ENCODE measurements around the gene CYB5B. TPM values are rescaled to one million over a fixed set of nuclear protein-coding genes. Genes with fewer than 3 reads are reported as not detected.
"Not testable (repeated sequence)": the region's sequence is repeated elsewhere in the genome, so short reads cannot be mapped to it uniquely, and the experiment has no call there.

The CYB5B gene
- total RNA-seq, 1 donor from 2014 or later = 84.7 TPM

GRCh38 chr16:69410219-69410990, 14.0 kb upstream of the CYB5B start:
- DNase-seq (ENCODE audit: low spot score) = no peak

- no peak for DNase-seq (ENCODE audit: low spot score)
These were observed 13.1 kb upstream of the CYB5B start for GRCh38 chr16:69411064-69411985.

GRCh38 chr16:69412287-69412686, 12.1 kb upstream of the CYB5B start:
- DNase-seq (ENCODE audit: low spot score) = no peak

- DNase-seq (ENCODE audit: low spot score) = no peak
These were observed 11.3 kb upstream of the CYB5B start for GRCh38 chr16:69413045-69413664.

GRCh38 chr16:69417520-69418199, 6.8 kb upstream of the CYB5B start:
- DNase-seq (ENCODE audit: low spot score) = no peak

- no peak for DNase-seq (ENCODE audit: low spot score)
These were observed 4.5 kb upstream of the CYB5B start for GRCh38 chr16:69419956-69420355.

- no peak for DNase-seq (ENCODE audit: low spot score)
These were observed 1.2 kb upstream of the CYB5B start for GRCh38 chr16:69423189-69423588.

GRCh38 chr16:69424935-69425784, 741 bp downstream of the CYB5B start:
- no peak for DNase-seq (ENCODE audit: low spot score)

- no peak for DNase-seq (ENCODE audit: low spot score)
These were observed 4.2 kb downstream of the CYB5B start for GRCh38 chr16:69428652-69429051.

GRCh38 chr16:69429058-69429640, 4.7 kb downstream of the CYB5B start:
- not testable (repeated sequence) for DNase-seq (ENCODE audit: low spot score)

GRCh38 chr16:69431948-69432468, 7.6 kb downstream of the CYB5B start:
- DNase-seq (ENCODE audit: low spot score) = no peak

- DNase-seq (ENCODE audit: low spot score) = no peak
These were observed 9.6 kb downstream of the CYB5B start for GRCh38 chr16:69434066-69434465.

GRCh38 chr16:69435977-69436820, 11.8 kb downstream of the CYB5B start:
- DNase-seq (ENCODE audit: low spot score) = no peak

GRCh38 chr16:69436896-69437295, 12.5 kb downstream of the CYB5B start:
- DNase-seq (ENCODE audit: low spot score) = no peak

GRCh38 chr16:69438465-69438864, 14.0 kb downstream of the CYB5B start:
- DNase-seq (ENCODE audit: low spot score) = no peak

- no peak for DNase-seq (ENCODE audit: low spot score)
These were observed 15.8 kb downstream of the CYB5B start for GRCh38 chr16:69440250-69440649.

GRCh38 chr16:69441030-69441429, 16.6 kb downstream of the CYB5B start:
- not testable (repeated sequence) for DNase-seq (ENCODE audit: low spot score)

GRCh38 chr16:69443927-69444631, 19.7 kb downstream of the CYB5B start:
- DNase-seq (ENCODE audit: low spot score) = peak; percentile 26
